Heart right ventricle (tissue), 16 donors: ENCODE results near the gene ERICH3. TPM values are rescaled to one million over a fixed set of nuclear protein-coding genes. Genes with fewer than 3 reads are reported as not detected.

Experiments used
- ATAC-seq, 8 donors: fragments of 200-7000 bp; cut with Tn5 transposase; one replicate each; pipeline ENCODE4 v1.9.1; 2020; ENCODE audit warnings: mild to moderate bottlenecking in 8 of 8, moderate library complexity in 8 of 8, moderate number of reproducible peaks in 1 of 8
- DNase-seq, 2 donors: peaks; one replicate each; pipeline ENCODE4 v3.0.0-alpha.2; 2020
- H3K27ac ChIP-seq, 10 donors: fragments of 200-600 bp; sonication (generic) in 2 of 10; one replicate each; pipeline versions ENCODE4 v1.5.0 to v1.8.0; 2020 to 2022; ENCODE audit warnings: mild to moderate bottlenecking in 3 of 10
- H3K27me3 ChIP-seq, 7 donors: fragments of 200-600 bp; one replicate each; pipeline ENCODE4 v1.8.0; 2021 to 2022; ENCODE audit warnings: mild to moderate bottlenecking in 2 of 7
- H3K36me3 ChIP-seq, 9 donors: fragments of 200-600 bp; sonication (generic) in 1 of 9; one replicate each; pipeline versions ENCODE4 v1.5.0 to v1.8.0; 2020 to 2022; ENCODE audit warnings: mild to moderate bottlenecking in 2 of 9
- H3K4me1 ChIP-seq, 9 donors: fragments of 200-600 bp; sonication (generic) in 1 of 9; one replicate each; pipeline versions ENCODE4 v1.5.0 to v1.8.0; 2020 to 2022; ENCODE audit warnings: mild to moderate bottlenecking in 4 of 9
- H3K4me3 ChIP-seq, 10 donors: fragments of 200-600 bp; sonication (generic) in 2 of 10; one replicate each; pipeline versions ENCODE4 v1.5.0 to v1.8.0; 2020 to 2022; ENCODE audit warnings: mild to moderate bottlenecking in 7 of 10, moderate library complexity in 2 of 10
- H3K9me3 ChIP-seq, 11 donors: fragments of 200-600 bp in 10 of 11; sonication (generic) in 2 of 11; one replicate each; pipeline versions ENCODE4 v1.5.0 to v1.8.0; 2013 to 2022; ENCODE audit warnings: mild to moderate bottlenecking in 2 of 11, control low read depth in 1 of 11, moderate library complexity in 1 of 11
- WGBS, 2 donors: extraction: QIAGEN DNeasy Blood & Tissue Kit; methylation state at CpG; one replicate each; pipeline ENCODE4 v1.1.7; 2013; ENCODE audit warnings: inconsistent platforms in 1 of 2; 5-methylcytosine and 5-hydroxymethylcytosine counted together
- intact Hi-C, 10 donors: fragments of 100-400 bp; cut with DNase I; formaldehyde crosslinking; loops; one replicate each; pipeline versions ENCODE4 v1.11.1 to v1.14.2; 2022
- polyA plus RNA-seq, 2 donors: library from polyadenylated mRNA; stranded (reverse); fragments of 200-250 nt; gene quantifications; one replicate each; pipeline ENCODE4 v1.2.3, GENCODE V29; 2013
- total RNA-seq, 10 donors: library from RNA; stranded (reverse); fragmentation: NEBNext Ultra II Directional in 3 of 10; extraction: Animal tissue kit (Norgen Biotek cat#: 25700) in 3 of 10; gene quantifications; one replicate each; pipeline versions ENCODE4 v1.2.1 to v1.2.4, GENCODE V29; 2021 to 2023
- TF ChIP-seq, protein P1 (sequence below), 9 donors: fragments of 200-600 bp; sonication (generic) in 2 of 9; IDR thresholded peaks; one replicate each; pipeline versions ENCODE4 v1.5.0 to v1.8.0; 2021 to 2022; ENCODE audit warnings: antibody characterized with exemption in 9 of 9, mild to moderate bottlenecking in 5 of 9, moderate library complexity in 1 of 9
- donor health status: Arrhythmogenic right ventricular cardiomyopathy.
- donor health status: ischemic (EF 13 %, LVEDD 7.1; RV severe dilation, severe dysfunction).
- donor health status: healthy with polysubstance abuse.
- donor health status: DM: no; HTN: yes; CAD: no.
- donor health status: DM: no; HTN: no; CAD: no.
- donor health status: ischemic (EF 25% LVEDD 6.9; RV normal size, moderate dysfunction).
- donor health status: ischemic (EF 25% LVEDD 5.7; RV mildly dilated, moderate dysfunction).
- donor health status: healthy.
- donor health status: DM: yes; HTN: yes; CAD: no.
- donor health status: Ischemic cardiomyopathy.
- donor health status: ischemic (EF 35%, LVEDD 5.7; RV mildly dilated, moderate dysfunction).
- donor health status: nonischemic (EF 11% LVEDD 7.7; RV severe dilation, severe dysfunction).
- donor health status: DM: yes; HTN: yes; CAD: no.
- donor health status: PGD.
- donor health status: ischemic (EF 29% LVEDD 5.4; RV normal size, mild dysfunction).
- donor health status: nonischemic (EF 23%, LVEDD 6.1; RV moderate dilation, normal function).

ERICH3 gene
- total and polyA plus RNA-seq, 12 donors: 0.01 to 0.13 (median 0.06) TPM; not detected in 8

DNA sequence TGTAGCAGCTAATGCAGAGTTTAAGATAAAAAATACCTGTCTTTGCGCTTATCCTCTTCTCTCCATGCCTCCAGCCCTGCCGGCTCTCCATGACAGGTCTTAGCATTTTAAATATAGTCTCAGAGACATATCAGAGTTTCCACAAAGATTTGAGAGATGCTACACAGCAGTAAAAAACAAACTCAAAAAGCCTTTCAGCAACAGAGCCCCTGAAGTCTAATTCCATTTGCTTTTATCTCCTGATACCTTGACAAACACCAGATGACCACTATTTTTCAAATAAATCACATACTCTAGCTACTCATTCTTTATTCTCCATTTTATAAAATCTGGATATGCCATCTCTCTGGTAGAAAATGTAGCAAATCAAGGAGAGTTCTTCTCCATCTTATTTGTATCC, 81.6 kb downstream of the ERICH3 start:
- intact Hi-C loops: no loop called here
- Histone ChIP-seq H3K4me3 (no peak overlapping the region), H3K27me3 (no peaks in the 10 kb centered on the region), H3K36me3 (no peaks in the 10 kb centered on the region), H3K9me3 (no peaks in the 10 kb centered on the region), H3K4me1 (no peaks in the 10 kb centered on the region), H3K27ac (no peak overlapping the region)
- TF ChIP-seq, protein P1, sequence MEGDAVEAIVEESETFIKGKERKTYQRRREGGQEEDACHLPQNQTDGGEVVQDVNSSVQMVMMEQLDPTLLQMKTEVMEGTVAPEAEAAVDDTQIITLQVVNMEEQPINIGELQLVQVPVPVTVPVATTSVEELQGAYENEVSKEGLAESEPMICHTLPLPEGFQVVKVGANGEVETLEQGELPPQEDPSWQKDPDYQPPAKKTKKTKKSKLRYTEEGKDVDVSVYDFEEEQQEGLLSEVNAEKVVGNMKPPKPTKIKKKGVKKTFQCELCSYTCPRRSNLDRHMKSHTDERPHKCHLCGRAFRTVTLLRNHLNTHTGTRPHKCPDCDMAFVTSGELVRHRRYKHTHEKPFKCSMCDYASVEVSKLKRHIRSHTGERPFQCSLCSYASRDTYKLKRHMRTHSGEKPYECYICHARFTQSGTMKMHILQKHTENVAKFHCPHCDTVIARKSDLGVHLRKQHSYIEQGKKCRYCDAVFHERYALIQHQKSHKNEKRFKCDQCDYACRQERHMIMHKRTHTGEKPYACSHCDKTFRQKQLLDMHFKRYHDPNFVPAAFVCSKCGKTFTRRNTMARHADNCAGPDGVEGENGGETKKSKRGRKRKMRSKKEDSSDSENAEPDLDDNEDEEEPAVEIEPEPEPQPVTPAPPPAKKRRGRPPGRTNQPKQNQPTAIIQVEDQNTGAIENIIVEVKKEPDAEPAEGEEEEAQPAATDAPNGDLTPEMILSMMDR (IDR thresholded peaks at IDR 0.05): no peak
- 54 to 56% methylated on average over 2 of the region's 2 CpGs for WGBS, 2 donors
- DNase-seq: no peak
- ATAC-seq: no peak

DNA sequence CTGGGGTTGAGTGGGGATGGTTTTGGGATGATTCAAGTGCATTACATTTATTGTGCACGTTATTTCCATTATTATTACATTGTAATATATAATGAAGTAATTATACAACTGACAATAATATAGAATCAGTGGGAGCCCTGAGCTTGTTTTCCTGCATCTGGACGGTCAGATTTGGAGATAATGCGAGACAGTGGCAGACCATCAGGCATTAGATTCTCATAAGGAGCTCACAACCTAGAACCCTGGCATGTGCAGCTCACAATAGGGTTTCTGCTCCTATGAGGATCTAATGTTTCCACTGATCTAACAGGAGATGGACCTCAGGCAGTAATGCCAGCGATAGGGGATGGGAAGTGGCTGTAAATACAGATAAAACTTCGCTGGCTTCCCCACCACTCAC, 83.3 kb downstream of the ERICH3 start:
- no peak overlapping the region for H3K27ac ChIP-seq
- DNase-seq: no peak
- TF ChIP-seq, protein P1 (IDR thresholded peaks at IDR 0.05): no peak
- H3K4me1 ChIP-seq: no peaks in the 10 kb centered on the region
- H3K9me3 ChIP-seq: no peaks in the 10 kb centered on the region
- no peaks in the 10 kb centered on the region for H3K36me3 ChIP-seq
- H3K4me3 ChIP-seq: no peak overlapping the region
- H3K27me3 ChIP-seq: no peaks in the 10 kb centered on the region
- no peak for ATAC-seq
- 76 to 85% methylated on average over 5 of the region's 5 CpGs for WGBS, 2 donors
- intact Hi-C loops: no loop called here

DNA sequence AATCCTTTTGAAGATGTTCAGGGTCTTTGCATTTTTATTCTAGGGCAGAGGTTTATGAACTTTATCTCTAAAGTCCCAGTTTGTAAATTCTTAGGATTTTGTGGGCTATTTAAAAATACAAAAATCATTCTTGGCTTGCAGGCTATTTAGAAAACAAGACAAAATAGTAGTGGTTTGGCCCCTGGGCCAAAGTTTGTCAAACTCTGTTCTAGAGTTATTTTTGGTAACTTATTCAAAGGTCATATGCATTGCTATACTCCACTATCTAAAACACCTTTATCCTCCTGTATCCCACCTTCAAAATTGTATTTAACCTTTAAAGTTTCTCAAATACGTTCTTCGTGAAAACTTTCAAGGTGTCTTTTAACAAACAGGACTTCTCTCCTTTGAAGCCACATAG, 85.7 kb downstream of the ERICH3 start:
- no peak for DNase-seq
- Histone ChIP-seq H3K36me3 (no peaks in the 10 kb centered on the region), H3K9me3 (no peaks in the 10 kb centered on the region), H3K27ac (no peak overlapping the region), H3K4me3 (no peak overlapping the region), H3K4me1 (no peaks in the 10 kb centered on the region), H3K27me3 (no peaks in the 10 kb centered on the region)
- TF ChIP-seq, protein P1 (IDR thresholded peaks at IDR 0.05): no peak
- intact Hi-C loops: no loop called here
- no peak for ATAC-seq
- WGBS, 2 donors: 92 to 99% methylated on average over 2 of the region's 2 CpGs

GRCh38 chr1:74586253-74586897, 87.2 kb downstream of the ERICH3 start:
- no peaks in the 10 kb centered on the region for H3K27me3 ChIP-seq
- no peaks in the 10 kb centered on the region for H3K36me3 ChIP-seq
- DNase-seq (no peak), ATAC-seq (no peak)
- intact Hi-C loops: no loop called here
- H3K4me3 ChIP-seq: peak overlapping the region in 2 of 10 donors; percentile 2
- no peaks in the 10 kb centered on the region for H3K4me1 ChIP-seq
- H3K27ac ChIP-seq: no peak overlapping the region
- 83% methylated on average over 4 of the region's 4 CpGs for WGBS, 2 donors
- H3K9me3 ChIP-seq: no peaks in the 10 kb centered on the region
- TF ChIP-seq, protein P1 (IDR thresholded peaks at IDR 0.05): no peak
